HEK293T (cell line): Measurements from ENCODE around the gene CDH24.

ENCODE experiments used
- BHLHE40 ChIP-seq: fragments of 450-650 bp; IDR thresholded peaks from 2 replicates; pipeline ENCODE4 v1.6.1; 2016; ENCODE audit warnings: mild to moderate bottlenecking, moderate library complexity, borderline replicate concordance
- FOXA1 ChIP-seq: fragments of 450-650 bp; IDR thresholded peaks from 2 replicates; pipeline ENCODE4 v1.6.1; 2016; ENCODE audit warnings: mild to moderate bottlenecking
- FOXM1 ChIP-seq: fragments of 450-650 bp; IDR thresholded peaks from 2 replicates; pipeline ENCODE4 v1.6.1; 2017; ENCODE audit warnings: mild to moderate bottlenecking, borderline replicate concordance
- L3MBTL2 ChIP-seq: fragments of 450-650 bp; conservative IDR thresholded peaks from 2 replicates; pipeline ENCODE4 v1.6.1; 2016; ENCODE audit warnings: mild to moderate bottlenecking
- SP1 ChIP-seq: fragments of 450-650 bp; IDR thresholded peaks from 2 replicates; pipeline ENCODE4 v1.6.1; 2017
- SUZ12 ChIP-seq: fragments of 450-650 bp; IDR thresholded peaks from 2 replicates; pipeline ENCODE4 v1.6.1; 2016; ENCODE audit warnings: mild to moderate bottlenecking
- ZNF384 ChIP-seq: fragments of 450-650 bp; IDR thresholded peaks from 2 replicates; pipeline ENCODE4 v1.6.1; 2016

DNA sequence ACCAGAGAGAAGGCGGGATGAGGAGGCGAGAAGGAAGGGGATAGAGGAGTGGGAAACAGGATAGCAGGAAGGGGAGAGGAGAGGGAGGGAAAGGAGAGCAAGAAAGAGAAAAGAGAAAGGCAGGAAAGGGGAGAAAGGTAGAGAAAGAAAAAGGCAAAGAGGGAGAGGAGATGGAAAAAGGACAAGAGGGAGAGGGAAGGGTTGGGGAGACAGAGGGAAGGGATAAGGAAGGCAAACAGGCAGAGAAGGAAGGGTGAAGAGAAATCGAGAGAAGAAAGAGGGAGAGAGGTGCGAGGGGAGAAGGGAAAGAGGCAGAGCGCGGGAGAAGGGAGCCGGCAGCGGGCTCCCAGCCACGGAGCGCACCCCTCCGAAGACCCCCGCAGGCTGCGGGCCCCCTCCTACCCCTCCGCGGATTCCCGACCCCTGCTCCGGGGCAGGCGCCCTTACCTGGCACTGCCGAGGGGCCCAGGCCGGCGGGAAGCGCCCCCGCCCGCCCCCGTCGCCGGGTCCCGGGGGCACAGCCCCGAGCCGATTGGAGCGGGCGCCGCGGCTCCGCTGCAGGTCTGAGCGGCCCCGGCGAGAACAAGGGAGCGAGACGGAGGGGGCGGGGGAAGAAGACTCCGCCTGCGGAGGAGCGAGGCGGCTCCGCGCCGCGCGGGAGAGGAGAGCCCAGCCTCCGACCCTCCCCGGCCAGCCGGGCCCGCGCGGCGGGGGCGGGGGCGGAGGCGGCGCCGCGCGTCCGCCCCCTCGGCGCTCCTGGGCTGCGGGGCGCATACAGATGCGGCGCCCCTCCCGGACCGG, at the start of gene CDH24:
- no peak for TF ChIP-seq ZNF384
- TF ChIP-seq BHLHE40: no peak
- TF ChIP-seq FOXA1: no peak
- no peak for TF ChIP-seq SUZ12
- TF ChIP-seq SP1: no peak
- no peak for TF ChIP-seq L3MBTL2
- no peak for TF ChIP-seq FOXM1
